Measurements from ENCODE around the gene HOXA6.

DNA sequence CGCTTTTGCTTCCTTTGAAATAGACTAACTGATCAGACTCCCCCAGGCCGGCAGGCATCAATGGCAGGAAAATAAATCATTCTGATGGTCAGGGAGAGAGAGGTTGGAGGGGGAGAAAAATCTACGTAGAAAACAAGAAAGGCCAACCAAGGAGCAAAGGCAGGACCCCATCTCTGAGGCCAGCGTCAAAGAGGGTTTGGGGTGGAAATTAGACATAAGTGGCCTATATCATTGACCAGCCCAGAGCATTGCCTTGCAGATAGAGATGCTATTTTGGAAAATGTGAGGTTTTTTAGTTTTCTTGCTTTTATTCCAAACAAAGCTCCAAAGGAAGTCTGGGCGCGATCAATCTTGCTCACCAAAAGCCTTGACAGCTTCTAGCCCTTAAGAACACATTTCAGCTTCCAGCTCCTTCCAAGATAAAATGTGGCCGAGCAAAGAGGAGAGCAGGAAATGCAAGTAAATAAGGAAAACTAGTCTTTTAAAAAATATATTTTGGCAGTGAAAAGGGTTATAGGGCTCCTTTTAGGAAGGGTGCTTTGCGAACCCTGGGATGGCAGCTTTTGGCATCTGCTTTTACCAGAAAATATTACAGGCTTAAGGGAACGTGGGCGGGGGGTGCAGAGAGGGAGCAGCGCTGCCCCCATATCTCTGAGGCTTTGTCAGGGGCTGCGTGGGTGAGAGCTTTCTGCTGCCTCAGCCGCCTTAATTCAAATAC is 43.1 kb downstream of the HOXA6 start:
- no peak for TF ChIP-seq TAF1 (IDR thresholded peaks at IDR 0.05; ENCODE audit: borderline replicate concordance, low read depth, low read length)
- TF ChIP-seq POLR2A (IDR thresholded peaks at IDR 0.05; ENCODE audit: low read depth, low read length) = no peak

Measured in GM12892 (cell line).